HepG2 (cell line): ENCODE results near the gene ATF1. TPM values are rescaled to one million over a fixed set of nuclear protein-coding genes. Genes with fewer than 3 reads are reported as not detected.

ENCODE experiments used
- ATF7-NPFF ChIP-seq: sonication (generic); formaldehyde crosslinking; IDR thresholded peaks from 2 replicates; pipeline ENCODE4 v1.8.1; 2023; ENCODE audit warnings: mild to moderate bottlenecking, low read depth, missing genetic modification reagents, moderate library complexity
- CENPX ChIP-seq: sonication (generic); formaldehyde crosslinking; IDR thresholded peaks from 2 replicates; pipeline ENCODE4 v1.9.0; 2021; ENCODE audit warnings: mild to moderate bottlenecking, missing genetic modification reagents, moderate library complexity
- DBP ChIP-seq: sonication (generic); formaldehyde crosslinking; IDR thresholded peaks from 2 replicates; pipeline ENCODE4 v1.4.0; 2020; ENCODE audit warnings: missing genetic modification reagents; ENCODE audit errors: not compliant biosample characterization
- FOXK1 ChIP-seq: sonication (generic); formaldehyde crosslinking; IDR thresholded peaks from 2 replicates; pipeline ENCODE4 v1.4.0; 2020; ENCODE audit warnings: low read depth, missing genetic modification reagents, borderline replicate concordance
- GPN1 ChIP-seq: sonication (generic); formaldehyde crosslinking; IDR thresholded peaks from 2 replicates; pipeline ENCODE4 v1.5.1; 2020; ENCODE audit warnings: missing genetic modification reagents, borderline replicate concordance
- HOMEZ ChIP-seq: IDR thresholded peaks from 2 replicates; pipeline ENCODE4 v1.6.1; 2016; ENCODE audit warnings: low read depth
- IRX3 ChIP-seq: sonication (generic); formaldehyde crosslinking; IDR thresholded peaks from 2 replicates; pipeline ENCODE4 v1.8.1; 2023; ENCODE audit warnings: mild to moderate bottlenecking, low read depth, missing genetic modification reagents, borderline replicate concordance
- KAT8 ChIP-seq: IDR thresholded peaks from 2 replicates; pipeline ENCODE4 v1.6.1; 2016; ENCODE audit warnings: missing genetic modification reagents, missing compliant biosample characterization
- LBX2 ChIP-seq: sonication (generic); formaldehyde crosslinking; IDR thresholded peaks from 2 replicates; pipeline ENCODE4 v1.5.0; 2020; ENCODE audit warnings: missing genetic modification reagents, mild to moderate bottlenecking, borderline replicate concordance
- PAXIP1 ChIP-seq: sonication (generic); formaldehyde crosslinking; conservative IDR thresholded peaks from 2 replicates; pipeline ENCODE4 v1.4.0; 2020; ENCODE audit warnings: mild to moderate bottlenecking, missing genetic modification reagents, moderate library complexity
- POLR2AphosphoS5 ChIP-seq: IDR thresholded peaks from 2 replicates; pipeline ENCODE4 v1.6.1; 2012; ENCODE audit warnings: low read depth, low read length
- SAP130 ChIP-seq: IDR thresholded peaks from 2 replicates; pipeline ENCODE4 v1.6.1; 2016; ENCODE audit warnings: low read depth
- SMARCC2 ChIP-seq: fragments of 450-650 bp; IDR thresholded peaks from 2 replicates; pipeline ENCODE4 v1.6.1; 2017; ENCODE audit warnings: antibody characterized with exemption, mild to moderate bottlenecking
- SYNCRIP ChIP-seq: fragments of 200-400 bp; formaldehyde crosslinking; IDR thresholded peaks from 2 replicates; pipeline ENCODE4 v1.6.1; 2018; ENCODE audit warnings: mild to moderate bottlenecking, low read depth, low read length; ENCODE audit not compliant: insufficient read depth
- TFAP4 ChIP-seq: sonication (generic); IDR thresholded peaks from 2 replicates; pipeline ENCODE4 v1.6.1; 2016; ENCODE audit warnings: low read depth, borderline replicate concordance
- TMF1 ChIP-seq: sonication (generic); formaldehyde crosslinking; IDR thresholded peaks from 2 replicates; pipeline ENCODE4 v1.8.1; 2022; ENCODE audit warnings: low read depth, missing genetic modification reagents
- ZNF160 ChIP-seq: sonication (generic); formaldehyde crosslinking; IDR thresholded peaks from 2 replicates; pipeline ENCODE4 v1.8.0; 2022; ENCODE audit warnings: mild to moderate bottlenecking, inconsistent platforms, missing genetic modification reagents
- ZNF589 ChIP-seq: sonication (generic); formaldehyde crosslinking; conservative IDR thresholded peaks from 2 replicates; pipeline ENCODE4 v1.8.0; 2022; ENCODE audit warnings: mild to moderate bottlenecking, moderate library complexity, missing genetic modification reagents
- ZNF660 ChIP-seq: sonication (generic); formaldehyde crosslinking; IDR thresholded peaks from 2 replicates; pipeline ENCODE4 v1.5.1; 2020; ENCODE audit warnings: mild to moderate bottlenecking, low read depth, missing genetic modification reagents, borderline replicate concordance
- ZNF7 ChIP-seq: IDR thresholded peaks from 2 replicates; pipeline ENCODE4 v1.6.1; 2016; ENCODE audit warnings: missing biosample characterization, missing genetic modification reagents
- ZNF724P ChIP-seq: sonication (generic); formaldehyde crosslinking; IDR thresholded peaks from 2 replicates; pipeline ENCODE4 v1.8.0; 2022; ENCODE audit warnings: missing genetic modification reagents, borderline replicate concordance
- ZNF790 ChIP-seq: sonication (generic); formaldehyde crosslinking; IDR thresholded peaks from 2 replicates; pipeline ENCODE4 v1.8.0; 2022; ENCODE audit warnings: missing genetic modification reagents, mild to moderate bottlenecking, borderline replicate concordance
- ZNF839 ChIP-seq: sonication (generic); formaldehyde crosslinking; IDR thresholded peaks from 2 replicates; pipeline ENCODE4 v1.4.0; 2020; ENCODE audit warnings: missing genetic modification reagents, mild to moderate bottlenecking, borderline replicate concordance
- polyA plus RNA-seq, 8 experiments: library from polyadenylated mRNA; depleted of rRNA in 3 of 8; stranded (reverse) in 7 of 8; unstranded in 1 of 8; fragments of >200 nt; fragmentation: Illumina TruSeq in 4 of 8; extraction: Trizol in 4 of 8; gene quantifications; 2 replicates each; pipeline versions ENCODE4 v1.2.1 to v1.2.3, GENCODE V29; 2011 to 2016; ENCODE audit warnings: low read depth in 4 of 8, missing spikeins in 1 of 8, mixed read lengths in 1 of 8; ENCODE audit not compliant: insufficient read depth in 1 of 8
- total RNA-seq, 5 experiments: library from RNA; depleted of rRNA; stranded (reverse); fragments of >200 nt; fragmentation: Illumina TruSeq; extraction: Trizol; gene quantifications; 2 replicates each; pipeline ENCODE4 v1.2.3, GENCODE V29; 2016; ENCODE audit warnings: low read depth in 1 of 5

ATF1 gene
- total and polyA plus RNA-seq, 2 of the 13 experiments (the other 11 are each of a cell fraction or from before 2014, with no cell fraction given): 29.3 to 52.0 TPM

- peak; percentile 80 for TF ChIP-seq SAP130 (CRISPR knock-in tag)
- TF ChIP-seq SYNCRIP: no peak
- no peak for TF ChIP-seq SMARCC2
- TF ChIP-seq ZNF7 (CRISPR knock-in tag): peak; percentile 20; the same call in 1 of the 2 replicates
- no peak for TF ChIP-seq DBP (CRISPR knock-in tag)
- peak; percentile 59; the same call in 1 of the 2 replicates for TF ChIP-seq HOMEZ (CRISPR knock-in tag)
- TF ChIP-seq GPN1 (CRISPR knock-in tag): no peak
- TF ChIP-seq POLR2AphosphoS5: no peak
- TF ChIP-seq TMF1 (CRISPR knock-in tag): no peak
- TF ChIP-seq IRX3 (CRISPR knock-in tag): no peak
- TF ChIP-seq ZNF160: no peak
- 0 out of 2 replicates have a peak, but pooled peaks have one; percentile 30 for TF ChIP-seq FOXK1 (CRISPR knock-in tag)
- no peak for TF ChIP-seq ZNF839 (CRISPR knock-in tag)
- no peak for TF ChIP-seq CENPX
- no peak for TF ChIP-seq ZNF724P (CRISPR knock-in tag)
- TF ChIP-seq KAT8 (CRISPR knock-in tag): 0 out of 2 replicates have a peak, but pooled peaks have one; percentile 22
- peak; percentile 43; the same call in 1 of the 2 replicates for TF ChIP-seq PAXIP1 (CRISPR knock-in tag)
- no peak for TF ChIP-seq ZNF660 (CRISPR knock-in tag)
- TF ChIP-seq LBX2 (CRISPR knock-in tag): no peak
- no peak for TF ChIP-seq ZNF790 (CRISPR knock-in tag)
- no peak for TF ChIP-seq TFAP4
- no peak for TF ChIP-seq ZNF589 (CRISPR knock-in tag)
- TF ChIP-seq ATF7-NPFF (CRISPR knock-in tag): no peak
Observed at GRCh38 chr12:50786498-50787231, 22.8 kb downstream of the ATF1 start (continued).
